ENCODE measurements around the gene CORO1A.
A peak's percentile ranks its signal among the peaks of the same experiment; 100 is the strongest.

The CORO1A gene

DNA sequence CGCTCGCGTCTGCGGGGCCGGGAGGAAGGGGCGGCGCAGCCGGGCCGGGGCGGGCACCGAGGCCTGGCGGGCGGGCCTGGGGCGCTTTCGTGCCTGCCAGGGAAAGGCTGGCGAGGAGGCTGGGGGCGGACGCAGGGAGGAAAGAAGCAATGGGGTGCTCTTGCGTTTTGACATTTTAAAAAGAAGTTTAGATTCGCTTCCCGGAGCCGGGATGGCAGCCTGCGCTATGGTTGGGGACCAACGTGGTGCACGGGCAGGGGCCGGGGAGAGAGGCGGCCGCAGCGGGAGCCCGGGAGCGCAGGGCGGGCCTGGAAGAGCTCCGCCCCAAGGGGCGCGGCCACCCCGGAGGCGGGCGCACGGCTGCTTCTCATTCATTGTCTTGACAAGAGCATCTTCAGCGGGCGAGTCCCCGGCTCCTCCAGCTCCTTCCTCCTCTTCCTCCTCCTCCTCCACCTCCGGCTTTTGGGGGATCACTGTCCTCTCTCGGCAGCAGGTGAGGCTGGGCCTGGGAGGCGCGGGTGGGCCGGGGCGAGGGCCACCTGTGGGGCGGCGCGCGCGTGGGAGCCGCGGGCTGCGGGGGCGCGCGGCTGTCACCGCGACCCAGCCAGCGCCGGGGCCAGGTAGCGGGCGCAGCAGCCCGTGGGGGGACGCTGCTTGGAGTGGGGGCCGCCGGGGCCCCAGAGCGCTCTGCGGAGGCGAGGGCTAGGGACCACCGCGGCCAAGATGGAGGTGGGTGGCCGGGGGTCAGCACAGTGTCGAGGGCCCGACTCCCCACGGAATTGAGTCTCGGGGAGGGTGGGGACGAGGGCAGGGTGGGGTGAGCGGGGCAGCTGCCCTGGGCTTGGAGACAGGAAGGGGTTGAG lies at the start of gene CORO1A:
TSS of gene CORO1A (plus strand) at position 370 of the 863 bp plus-strand sequence. CDS start 1,608 bp downstream, outside the sequence.
- DNase-seq (ENCODE audit: low read depth), result peak; percentile 25
- peak within 1 kb of the TSS; percentile 55 for H3K4me3 ChIP-seq (ENCODE audit: low read depth, low read length)

DNA sequence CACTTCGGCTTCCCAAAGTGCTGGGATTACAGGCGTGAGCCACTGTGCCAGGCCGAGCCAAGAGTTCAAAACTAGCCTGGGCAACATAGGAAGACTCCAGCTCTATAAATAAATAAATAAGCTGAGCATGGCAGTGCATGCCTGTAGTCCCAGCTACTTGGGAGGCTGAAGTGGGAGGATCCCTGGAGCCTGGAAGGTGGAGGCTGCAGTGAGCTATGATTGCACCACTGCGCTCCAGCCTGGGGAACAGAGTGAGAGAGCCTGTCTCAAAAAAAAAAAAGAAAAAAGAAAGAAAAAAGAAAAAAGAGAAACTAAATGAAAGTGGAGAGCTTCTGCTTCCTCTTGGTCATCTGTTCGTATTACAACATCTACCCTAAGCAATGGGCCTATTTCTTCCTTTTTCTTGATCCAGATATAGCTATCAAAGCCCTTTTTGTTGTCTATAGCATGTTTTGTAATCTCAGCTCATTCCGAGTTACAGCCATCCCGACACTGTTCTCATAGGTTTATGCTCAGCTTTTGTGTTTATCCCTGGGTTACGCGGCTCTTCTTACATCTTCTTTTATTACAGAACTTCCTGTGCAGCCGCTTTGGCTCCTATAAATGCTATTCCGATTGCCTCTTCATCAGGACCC lies 46.3 kb upstream of the CORO1A start:
- H3K4me3 ChIP-seq (ENCODE audit: low read depth, low read length), result no peak overlapping the region
- DNase-seq (ENCODE audit: low read depth), result no peak

DNA sequence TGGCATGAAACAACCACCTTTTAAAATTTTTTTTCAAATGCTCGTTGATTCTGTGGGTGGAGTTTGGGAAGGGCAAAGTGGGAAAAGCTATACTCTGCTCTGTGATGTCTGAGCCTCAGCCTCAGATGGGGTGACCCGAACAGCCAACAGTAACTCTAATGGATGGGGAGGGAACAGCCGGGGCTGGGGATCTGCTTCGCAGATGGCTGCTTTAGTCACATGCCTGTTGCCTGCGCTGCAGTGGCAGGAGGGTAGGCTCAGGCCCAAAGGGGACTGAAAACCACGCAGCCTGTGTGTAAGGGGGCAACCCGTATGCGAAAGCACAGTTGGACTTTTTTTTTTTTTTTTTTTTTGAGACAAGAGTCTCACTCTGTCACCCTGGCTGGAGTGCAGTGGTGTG lies 45.5 kb upstream of the CORO1A start:
- H3K4me3 ChIP-seq (ENCODE audit: low read depth, low read length), result no peak overlapping the region
- no peak for DNase-seq (ENCODE audit: low read depth)

DNA sequence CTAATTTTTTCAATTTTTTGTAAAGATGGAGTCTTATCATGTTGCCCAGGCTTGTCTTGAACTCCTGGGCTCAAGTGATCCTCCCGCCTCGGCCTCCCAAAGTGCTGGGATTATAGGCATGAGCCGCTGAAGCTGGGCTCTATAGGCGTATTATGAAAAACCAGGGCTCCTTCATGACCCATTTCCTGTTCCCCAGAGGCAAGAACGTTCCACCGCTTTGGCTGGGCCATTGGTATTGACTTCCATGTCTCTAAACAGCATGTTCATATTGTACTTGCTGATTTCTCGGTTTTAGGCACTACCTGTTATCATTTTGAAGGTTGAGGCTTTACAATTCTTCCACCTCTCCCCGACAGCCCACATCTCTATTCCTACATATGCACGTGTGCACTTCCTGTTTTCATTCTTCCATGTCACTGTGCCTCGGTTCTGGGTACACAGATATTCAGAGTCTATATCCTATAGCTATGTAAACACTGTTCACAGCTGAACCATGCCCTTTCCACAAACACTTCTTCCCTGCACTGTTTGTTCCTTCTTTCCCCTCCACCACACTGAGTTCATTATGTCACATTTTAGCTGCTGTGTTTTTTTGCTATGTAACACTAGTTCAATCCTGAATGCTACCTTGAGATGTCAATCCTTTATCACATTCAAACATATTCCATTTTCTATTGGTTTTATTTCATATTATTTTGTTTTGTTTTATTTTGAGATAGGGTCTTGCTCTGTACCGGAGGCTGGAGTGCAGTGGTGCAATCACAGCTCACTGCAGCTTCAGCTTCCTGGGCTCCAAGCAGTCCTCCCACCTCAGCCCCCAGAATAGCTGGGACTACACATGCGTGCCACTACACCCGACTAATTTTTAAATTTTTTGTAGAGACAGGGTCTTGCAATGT lies 43.6 kb upstream of the CORO1A start:
- H3K4me3 ChIP-seq (ENCODE audit: low read depth, low read length), result no peak overlapping the region
- no peak for DNase-seq (ENCODE audit: low read depth)

DNA sequence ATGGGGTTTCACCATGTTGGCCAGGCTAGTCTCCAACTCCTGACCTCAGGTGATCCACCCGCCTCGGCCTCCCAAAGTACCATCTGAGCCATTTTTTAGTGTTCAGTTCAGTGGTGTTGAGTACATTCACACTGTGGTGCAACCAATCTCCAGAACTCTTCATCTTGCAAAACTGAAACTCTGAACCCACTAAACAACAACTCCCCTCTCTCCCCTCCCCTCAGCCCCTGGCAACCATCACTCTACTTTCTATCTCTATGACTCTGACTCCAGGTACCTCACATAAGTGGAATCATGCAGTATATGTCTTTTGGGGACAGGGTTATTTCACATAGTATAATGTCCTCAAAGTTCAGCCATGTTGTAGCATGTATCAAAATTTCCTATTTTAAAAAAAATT lies 41.7 kb upstream of the CORO1A start:
- H3K4me3 ChIP-seq (ENCODE audit: low read depth, low read length), result no peak overlapping the region
- no peak for DNase-seq (ENCODE audit: low read depth)

DNA sequence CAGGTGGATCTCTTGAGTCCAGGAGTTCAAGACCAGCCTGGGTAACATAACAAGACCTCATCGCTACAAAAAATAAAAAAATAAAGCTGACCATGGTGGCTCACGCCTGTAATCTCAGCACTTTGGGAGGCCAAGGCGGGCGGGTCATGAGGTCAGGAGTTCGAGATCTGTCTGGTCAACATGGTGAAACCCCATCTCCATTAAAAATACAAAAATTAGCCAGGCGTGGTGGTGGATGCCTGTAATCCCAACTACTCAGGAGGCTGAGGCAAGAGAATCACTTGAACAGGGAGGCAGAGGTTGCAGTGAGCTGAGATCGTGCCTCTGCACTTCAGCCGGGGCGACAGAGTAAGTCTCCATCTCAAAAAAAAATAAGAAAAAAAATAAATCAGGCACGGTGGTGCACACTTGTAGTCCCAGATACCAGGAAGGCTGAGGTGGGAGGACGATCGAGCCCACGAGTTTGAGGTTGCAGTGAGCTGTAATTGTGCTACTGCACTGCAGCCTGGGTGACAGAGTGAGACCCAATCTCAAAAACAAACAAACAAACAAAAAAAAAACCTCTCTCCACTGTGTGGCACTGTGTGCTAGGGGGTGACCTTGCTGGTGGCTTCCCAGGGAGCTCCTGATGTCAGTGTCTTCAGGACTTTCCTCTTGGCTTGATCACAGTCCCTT lies 40.6 kb upstream of the CORO1A start:
- DNase-seq (ENCODE audit: low read depth), result no peak
- H3K4me3 ChIP-seq (ENCODE audit: low read depth, low read length), result no peak overlapping the region

DNA sequence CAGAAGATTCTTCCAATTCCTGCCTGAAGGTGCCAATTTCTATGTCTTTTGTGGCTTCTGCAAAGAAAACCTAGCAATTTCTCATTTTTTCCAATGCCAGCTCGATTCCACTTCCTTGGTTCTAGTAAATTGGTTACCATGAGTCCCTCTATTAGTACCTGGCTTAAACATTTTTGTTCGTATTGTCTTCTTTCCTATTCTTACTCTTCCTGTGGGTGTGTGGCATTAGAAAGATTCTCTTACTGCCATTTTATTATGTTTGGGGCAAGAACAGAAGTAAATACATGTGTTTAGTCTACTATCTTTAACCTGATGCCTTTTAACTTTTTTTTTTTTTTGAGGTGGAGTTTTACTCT lies 40.1 kb upstream of the CORO1A start:
- DNase-seq (ENCODE audit: low read depth), result no peak
- no peak overlapping the region for H3K4me3 ChIP-seq (ENCODE audit: low read depth, low read length)

DNA sequence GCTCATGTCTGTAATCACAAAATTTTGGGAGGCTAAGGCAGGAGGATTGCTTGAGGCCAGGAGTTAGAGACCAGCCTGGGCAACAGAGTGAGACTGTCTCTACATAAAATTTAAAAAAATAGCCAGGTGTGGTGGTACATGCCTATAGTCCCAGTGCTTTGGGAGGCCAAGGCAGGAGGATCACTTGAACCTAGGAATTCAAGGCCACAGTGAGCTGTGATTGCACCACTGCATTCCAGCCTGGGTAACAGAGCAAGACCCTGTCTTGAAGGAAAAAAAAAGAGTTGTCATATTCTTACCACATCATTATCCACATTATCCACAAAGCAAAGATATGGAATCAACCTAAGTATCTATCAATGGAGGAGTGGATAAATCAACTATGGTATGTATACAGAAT lies 39.4 kb upstream of the CORO1A start:
- H3K4me3 ChIP-seq (ENCODE audit: low read depth, low read length), result no peak overlapping the region
- no peak for DNase-seq (ENCODE audit: low read depth)

DNA sequence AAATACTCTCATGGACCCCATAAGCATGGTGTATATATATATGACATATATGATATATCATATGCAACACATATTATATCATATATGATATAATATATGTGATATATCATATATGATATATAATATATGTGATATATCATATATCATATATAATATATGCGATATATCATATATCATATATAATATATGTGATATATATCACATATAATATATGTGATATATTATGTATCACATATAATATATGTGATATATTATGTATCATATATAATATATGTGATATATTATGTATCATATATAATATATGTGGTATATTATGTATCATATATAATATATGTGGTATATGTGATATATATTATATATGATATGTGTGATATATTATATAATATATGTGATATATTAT lies 38.5 kb upstream of the CORO1A start:
- no peak overlapping the region for H3K4me3 ChIP-seq (ENCODE audit: low read depth, low read length)
- no peak for DNase-seq (ENCODE audit: low read depth)

DNA sequence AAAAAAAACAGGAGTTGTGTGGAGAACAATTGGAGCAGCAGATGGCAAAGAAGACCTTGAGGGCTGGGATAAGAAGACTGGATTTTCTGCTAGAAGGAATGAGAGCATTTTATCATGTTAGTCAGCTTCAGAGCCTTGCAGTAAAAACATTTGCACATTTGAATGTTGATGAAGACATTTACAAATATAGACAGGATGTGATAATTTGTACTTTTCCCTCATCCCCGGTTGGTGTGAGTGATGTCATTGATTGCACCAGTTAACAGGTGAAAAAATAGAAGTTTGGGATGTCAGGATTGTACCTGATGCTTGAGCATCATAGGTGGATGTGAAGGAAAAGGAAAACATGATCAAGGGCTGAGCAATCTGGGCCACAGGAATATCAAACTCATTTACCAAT lies 37.7 kb upstream of the CORO1A start:
- no peak for DNase-seq (ENCODE audit: low read depth)
- H3K4me3 ChIP-seq (ENCODE audit: low read depth, low read length), result no peak overlapping the region

DNA sequence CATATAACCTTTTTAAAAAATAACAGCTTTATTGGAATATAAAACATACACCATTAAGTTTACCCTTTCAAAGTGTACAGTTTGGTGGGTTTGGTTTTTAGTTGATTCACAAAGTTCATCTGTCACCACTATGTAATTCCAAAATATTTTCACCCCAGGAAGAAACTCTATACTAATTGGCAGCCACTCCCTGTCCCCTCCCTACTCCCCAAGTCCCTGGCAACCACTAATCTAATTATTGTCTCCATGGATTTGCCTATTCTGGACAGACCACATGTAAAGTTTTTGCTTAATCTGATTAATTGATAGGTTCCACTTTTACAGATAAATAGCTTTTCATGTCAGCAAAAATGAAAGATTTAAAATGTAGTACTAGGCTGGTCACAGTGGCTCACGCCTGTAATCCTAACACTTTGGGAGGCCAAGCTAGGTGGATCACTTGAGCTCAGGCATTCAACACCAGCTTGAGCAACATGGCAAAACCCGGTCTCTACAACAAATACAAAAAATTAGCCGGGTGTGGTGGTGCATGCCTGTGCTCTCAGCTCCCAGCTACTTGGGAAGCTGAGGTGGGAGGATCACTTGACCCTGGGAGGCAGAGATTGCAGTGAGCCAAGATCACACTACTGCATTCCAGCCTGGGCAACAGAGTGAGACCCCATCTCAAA lies 35.4 kb upstream of the CORO1A start:
- H3K4me3 ChIP-seq (ENCODE audit: low read depth, low read length), result no peak overlapping the region
- DNase-seq (ENCODE audit: low read depth), result no peak

DNA sequence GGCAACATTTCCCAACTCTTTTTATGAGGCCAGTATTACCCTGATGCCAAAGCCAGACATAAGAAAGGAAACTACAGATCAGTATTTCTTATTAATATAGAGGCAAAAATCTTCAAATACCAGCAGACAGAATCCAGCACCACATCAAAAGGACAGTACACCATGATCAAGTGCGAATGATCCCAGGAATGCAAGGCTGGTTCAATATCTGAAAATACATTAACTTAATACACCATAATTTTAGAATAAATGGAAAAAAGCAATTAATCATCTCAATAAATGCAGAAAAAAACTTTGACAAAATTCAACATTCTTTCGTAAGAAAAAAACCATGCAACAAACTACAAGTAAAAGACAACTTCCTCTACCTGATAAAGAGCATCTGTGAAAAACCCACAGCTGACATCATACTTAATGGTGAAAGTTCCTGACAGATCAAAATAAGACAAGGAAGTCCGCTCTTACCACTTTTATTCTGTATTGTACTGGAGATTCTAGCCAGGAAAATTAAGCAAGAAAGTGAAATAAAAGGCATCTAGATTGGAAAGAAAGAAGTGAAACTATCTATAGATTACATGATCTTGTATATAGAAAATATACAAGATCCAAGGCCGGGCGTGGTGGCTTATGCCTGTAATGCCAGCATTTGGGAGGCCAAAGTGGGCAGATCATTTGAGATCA lies 34.0 kb upstream of the CORO1A start:
- DNase-seq (ENCODE audit: low read depth), result no peak
- H3K4me3 ChIP-seq (ENCODE audit: low read depth, low read length), result no peak overlapping the region

DNA sequence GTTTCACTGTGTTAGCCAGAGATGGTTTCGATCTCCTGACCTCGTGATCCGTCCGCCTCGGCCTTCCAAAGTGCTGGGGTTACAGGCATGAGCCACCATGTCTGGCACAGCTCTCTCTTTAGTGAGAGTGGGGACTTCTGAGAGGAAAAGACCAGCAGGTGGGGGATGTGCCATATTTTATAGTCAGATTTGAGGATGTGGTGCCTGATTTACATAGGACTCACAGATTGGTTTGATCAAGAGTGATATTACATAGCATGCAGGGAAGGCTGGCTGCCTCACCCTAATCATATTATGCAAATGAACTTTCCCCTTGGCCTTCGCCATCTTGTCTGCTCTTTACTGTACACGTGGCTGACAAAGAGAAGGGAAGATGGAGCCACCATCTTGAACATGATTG lies 32.3 kb upstream of the CORO1A start:
- H3K4me3 ChIP-seq (ENCODE audit: low read depth, low read length), result no peak overlapping the region
- DNase-seq (ENCODE audit: low read depth), result no peak

DNA sequence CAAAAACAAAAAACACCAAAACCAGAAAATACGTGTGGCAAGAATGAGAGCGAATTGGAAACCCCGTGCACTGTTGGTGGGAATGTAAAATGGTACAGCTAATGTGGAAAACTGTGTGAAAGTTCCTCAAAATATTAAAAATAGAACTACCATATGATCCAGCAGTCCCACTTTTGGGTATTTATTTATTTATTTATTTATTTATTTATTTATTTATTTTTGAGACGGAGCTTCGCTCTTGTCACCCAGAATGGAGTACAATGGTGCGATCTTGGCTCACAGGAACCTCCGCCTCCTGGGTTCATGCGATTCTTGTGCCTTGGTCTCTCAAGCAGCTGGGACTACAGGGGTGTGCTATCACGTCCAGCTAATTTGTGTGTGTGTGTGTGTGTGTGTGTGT lies 30.9 kb upstream of the CORO1A start:
- H3K4me3 ChIP-seq (ENCODE audit: low read depth, low read length), result no peak overlapping the region
- no peak for DNase-seq (ENCODE audit: low read depth)

DNA sequence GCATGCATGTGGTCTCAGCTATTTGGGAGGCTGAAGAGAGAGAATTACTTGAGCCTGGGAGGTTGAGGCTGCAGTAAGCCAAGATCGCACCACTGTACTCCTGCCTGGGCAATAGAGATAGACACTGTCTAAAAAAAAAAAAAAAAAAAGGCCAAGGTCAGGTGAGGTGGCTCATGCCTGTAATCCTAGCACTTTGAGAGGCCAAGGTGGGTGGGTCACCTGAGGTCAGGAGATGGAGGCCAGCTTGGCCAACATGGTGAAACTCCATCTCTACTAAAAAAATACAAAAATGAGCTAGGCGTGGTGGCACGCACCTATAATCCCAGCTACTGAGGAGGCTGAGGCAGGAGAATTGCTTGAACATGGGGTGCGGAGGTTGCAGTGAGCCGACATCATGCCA lies 28.2 kb upstream of the CORO1A start:
- no peak for DNase-seq (ENCODE audit: low read depth)
- no peak overlapping the region for H3K4me3 ChIP-seq (ENCODE audit: low read depth, low read length)

DNA sequence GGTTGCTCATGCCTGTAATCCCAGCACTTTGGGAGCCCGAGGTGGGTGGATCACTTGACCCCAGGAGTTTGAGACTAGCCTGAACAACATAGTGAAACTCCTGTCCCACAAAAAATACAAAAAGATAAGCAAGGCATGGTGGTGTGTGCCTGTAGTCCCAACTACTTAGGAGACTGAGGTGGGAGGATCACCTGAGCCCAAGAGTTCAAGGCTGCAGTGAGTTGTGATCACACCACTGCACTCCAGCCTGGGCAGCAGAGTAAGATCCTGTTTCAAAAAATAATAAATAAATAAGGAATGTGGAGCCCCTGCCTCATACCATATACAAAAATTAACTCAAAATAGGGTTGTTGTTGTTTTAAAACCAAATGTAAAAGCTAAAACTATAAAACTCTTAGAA lies 26.2 kb upstream of the CORO1A start:
- no peak for DNase-seq (ENCODE audit: low read depth)
- no peak overlapping the region for H3K4me3 ChIP-seq (ENCODE audit: low read depth, low read length)

DNA sequence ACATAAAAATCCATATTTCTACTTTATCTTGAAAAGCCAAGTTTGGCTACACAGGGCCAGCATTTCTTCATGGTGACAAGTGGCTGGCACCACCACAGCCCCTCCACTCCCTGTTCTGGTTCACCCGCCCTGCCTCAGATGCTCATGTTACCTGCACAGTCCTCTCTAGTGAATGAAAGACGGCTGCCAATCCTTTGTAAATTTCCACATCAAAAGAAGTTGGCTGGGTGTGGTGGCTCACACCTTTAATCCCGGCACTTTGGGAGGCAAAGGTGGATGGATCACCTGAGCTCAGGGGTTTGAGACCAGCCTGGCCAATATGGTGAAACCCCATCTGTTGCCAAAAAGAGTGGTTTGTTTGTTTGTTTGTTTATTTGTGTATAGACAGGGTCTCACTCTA lies 19.9 kb upstream of the CORO1A start:
- DNase-seq (ENCODE audit: low read depth), result no peak

DNA sequence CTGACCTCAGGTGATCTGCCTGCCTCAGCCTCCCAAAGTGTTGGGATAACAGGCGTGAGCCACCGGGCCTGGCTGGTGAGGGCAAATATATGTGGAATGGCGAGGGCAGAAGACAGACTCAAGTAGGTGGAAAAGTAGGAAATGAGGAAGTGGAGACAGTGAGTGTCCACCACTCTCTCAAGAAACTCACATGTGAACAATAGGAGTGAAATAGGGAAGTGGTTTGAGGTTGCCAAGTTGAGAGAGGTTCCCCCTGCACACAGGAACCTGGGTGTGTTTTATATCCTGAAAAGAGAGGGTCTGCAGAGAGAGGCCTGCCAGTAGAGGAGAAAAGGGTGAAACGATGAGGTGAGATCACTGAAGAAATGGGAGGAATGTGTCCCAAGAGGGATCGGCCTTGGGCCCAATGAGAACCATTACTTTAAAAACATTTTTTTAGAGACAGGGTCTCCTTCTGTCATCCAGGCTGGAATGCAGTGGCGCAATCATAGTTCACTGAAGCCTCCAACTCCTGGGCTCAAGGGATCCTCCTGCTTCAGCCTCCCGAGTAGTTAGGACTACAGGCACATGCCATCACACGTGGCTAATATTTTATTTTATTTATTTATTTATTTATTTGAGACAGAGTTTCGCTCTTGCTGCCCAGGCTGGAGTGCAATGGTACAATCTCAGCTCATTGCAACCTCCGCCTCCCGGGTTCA lies 17.1 kb upstream of the CORO1A start:
- no peak for DNase-seq (ENCODE audit: low read depth)
- no peak overlapping the region for H3K4me3 ChIP-seq (ENCODE audit: low read depth, low read length)

More for the DNA sequence above, 19.9 kb upstream of the CORO1A start:
- H3K4me3 ChIP-seq (ENCODE audit: low read depth, low read length), result no peak overlapping the region

All from skeletal muscle cell (primary cell).